Bone marrow (tissue), 2 donors: Measurements from ENCODE around the gene ANKS1A.
"Not testable (repeated sequence)": the region's sequence is repeated elsewhere in the genome, so short reads cannot be mapped to it uniquely, and the experiment has no call there.

Source experiments
- DNase-seq, 2 donors: peaks; one replicate each; lab custom pipeline; 2025; lab: John Stamatoyannopoulos, UW

The ANKS1A gene

DNA sequence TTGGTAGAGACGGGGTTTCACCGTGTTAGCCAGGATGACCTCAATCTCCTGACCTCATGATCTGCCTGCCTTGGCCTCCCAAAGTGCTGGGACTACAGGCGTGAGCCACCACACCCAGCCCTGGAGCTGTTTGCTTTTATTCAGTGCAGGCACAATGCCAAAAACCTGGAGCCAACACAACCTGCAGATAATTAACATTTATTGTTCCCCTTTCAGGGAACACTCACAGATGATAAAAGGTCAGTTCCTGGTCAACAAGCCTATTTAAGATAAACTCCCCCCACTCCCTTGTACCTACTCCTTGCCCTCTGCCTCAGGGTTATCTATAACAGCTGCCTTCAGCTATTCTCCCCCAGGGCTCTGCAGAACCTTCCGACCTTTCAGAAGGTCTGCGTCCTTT lies 218.7 kb downstream of the ANKS1A start:
- DNase-seq: not testable (repeated sequence)

DNA sequence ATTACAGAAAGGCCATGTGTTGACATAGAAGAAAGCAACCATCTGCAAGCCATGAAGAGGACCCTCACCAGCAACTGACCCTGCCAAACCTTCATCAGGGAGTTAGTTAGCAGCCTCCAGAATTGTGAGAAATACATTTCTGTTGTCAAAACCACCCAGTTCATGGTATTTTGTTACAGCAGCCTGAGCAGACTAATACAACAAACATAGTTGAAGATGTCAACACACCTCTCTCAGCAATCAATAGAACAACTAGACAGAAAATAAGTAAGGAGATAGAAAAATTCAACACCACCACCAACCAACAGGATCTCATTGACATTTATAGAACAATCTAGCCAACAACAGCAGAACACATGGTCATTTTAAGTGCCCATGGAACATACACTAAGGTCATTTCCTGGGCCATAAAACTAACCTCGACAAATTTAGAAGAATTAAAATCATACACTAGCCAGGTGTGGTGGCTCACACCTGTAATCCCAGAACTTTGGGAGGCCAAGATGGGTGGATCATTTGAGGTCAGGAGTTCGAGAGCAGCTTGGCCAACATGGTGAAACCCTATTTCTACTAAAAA lies 219.3 kb downstream of the ANKS1A start:
- DNase-seq: no peak

- DNase-seq: no peak
Observed at GRCh38 chr6:35120746-35121145, 231.7 kb downstream of the ANKS1A start.

DNA sequence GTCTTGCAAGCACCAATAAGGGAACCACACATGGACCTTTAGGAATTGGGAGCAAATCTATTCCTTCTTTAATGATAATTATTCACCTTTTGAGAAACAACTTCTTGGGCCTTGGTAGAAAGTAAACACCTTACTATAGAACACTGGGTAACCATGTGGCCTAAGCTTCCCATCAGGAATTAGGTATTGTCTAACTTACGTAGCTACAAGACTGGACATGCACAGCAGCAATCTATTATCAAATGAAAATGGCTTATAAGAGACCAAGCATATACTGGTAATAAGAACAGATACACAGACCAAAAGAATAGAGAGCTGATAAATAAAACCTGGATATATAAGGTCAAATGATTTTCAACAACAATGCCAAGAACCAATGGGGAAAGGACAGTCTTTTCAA lies 235.3 kb downstream of the ANKS1A start:
- DNase-seq: no peak

- DNase-seq: no peak
Observed at GRCh38 chr6:35128042-35128441, 239.0 kb downstream of the ANKS1A start.

- DNase-seq: no peak
Observed at GRCh38 chr6:35128496-35128895, 239.4 kb downstream of the ANKS1A start.

DNA sequence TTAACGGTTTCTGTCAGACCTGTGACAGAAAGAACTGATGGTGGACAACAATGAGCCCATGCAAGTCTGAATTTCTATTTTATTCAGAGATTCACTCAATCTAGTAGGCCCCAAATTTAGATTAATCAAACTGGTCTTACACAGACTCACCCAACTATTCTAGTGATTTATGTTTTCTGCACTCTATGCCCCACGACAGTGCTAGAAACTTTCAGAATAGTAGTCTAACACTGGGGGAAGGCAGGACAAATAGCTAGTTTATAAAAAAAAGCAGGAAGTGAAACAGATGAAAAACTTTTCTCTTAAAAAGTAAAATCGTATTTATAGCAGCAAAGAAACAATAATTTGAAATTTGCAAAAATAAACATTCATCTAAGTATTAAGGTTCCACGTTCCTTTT lies 247.1 kb downstream of the ANKS1A start:
- DNase-seq: no peak

DNA sequence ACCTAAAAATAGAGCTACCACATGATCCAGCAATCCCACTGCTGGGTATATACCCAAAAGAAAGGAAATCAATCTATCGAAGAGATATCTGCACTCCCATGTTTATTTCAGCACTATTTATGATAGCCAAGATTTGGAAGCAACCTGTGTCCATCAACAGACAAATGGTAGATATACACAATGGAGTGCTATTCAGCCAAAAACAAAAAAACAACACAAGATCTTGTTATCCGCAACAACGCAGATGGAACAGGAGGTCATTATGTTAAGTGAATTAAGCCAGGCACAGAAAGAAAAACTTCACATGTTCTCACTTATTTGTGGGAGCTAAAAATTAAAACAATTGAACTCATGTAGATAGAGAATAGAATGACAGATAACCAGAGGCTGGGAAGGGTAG lies 249.1 kb downstream of the ANKS1A start:
- DNase-seq: not testable (repeated sequence)

DNA sequence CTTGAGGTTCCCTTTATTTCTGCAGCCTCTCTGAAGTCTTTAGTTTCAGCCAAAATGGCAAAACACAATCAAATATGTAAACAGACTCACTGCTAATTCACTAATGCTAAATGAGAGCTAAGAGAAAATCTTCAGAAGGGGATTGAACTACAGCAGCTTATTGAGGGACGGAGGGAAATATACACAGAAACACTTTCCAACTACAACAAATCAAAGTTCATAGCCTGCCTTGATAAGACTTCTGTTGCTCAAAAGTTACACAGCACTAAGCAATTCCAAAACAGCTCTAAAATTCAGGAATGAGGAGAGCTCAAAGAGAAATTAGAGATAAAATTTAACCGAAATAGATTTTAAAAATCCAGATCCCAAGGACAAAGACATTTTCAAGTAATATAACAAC lies 250.4 kb downstream of the ANKS1A start:
- DNase-seq: no peak

DNA sequence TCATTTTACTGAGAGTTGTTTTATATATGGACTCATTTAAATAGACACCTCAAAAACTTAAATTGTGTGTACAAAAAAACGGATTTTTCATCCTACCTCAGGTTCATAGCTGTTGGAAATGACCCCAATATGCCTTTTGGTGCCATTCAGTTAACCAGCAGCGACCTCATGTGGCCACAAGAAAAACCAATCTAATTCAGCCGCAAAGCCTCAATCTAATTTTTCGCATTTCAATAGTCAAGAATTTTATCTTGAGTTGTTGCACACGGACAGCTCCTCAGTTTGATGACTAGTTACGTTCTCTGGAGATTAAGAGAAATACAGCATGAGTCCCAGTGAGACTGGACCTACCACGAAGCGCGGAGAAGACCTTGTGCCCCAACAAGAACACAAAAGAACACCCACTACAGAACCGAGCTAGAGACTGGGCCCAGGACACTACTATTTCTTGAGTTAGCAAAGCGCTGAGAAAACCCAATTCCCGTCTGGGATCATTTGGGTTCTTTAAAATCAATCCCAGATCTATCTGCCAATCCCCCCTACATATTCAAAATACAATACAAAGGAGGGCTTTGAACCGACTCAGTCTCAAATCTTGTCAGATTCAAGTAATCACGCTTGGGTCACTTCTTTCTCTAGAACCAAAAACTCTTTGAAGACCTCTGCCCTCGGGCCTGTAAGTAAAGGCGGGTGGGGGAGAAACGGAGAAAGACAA lies 251.0 kb downstream of the ANKS1A start:
- peak in 1 of 2 donors; percentile 50 for DNase-seq

DNA sequence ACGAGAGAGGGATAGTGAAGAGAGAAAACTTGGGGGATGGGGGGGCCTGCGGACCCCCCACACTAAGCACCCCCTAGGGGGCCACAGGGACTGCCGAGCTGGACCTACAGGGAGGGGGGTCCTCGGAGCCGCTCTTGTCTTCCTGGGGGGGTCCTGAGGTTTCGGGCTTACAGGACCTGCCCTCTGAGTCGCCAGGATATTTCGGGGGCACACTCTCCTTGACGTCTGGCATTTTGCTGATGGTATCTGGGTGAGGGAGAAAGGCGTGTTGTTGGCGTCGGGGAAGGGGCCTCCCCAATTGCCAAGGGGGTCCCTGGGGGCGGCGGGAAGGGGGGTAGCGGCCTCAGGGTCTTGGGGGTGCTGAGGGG lies 251.6 kb downstream of the ANKS1A start:
- DNase-seq: no peak
